Measurements from ENCODE around the gene HIPK2.

GRCh38 chr7:139739863-139740597 lies 37.8 kb downstream of the HIPK2 start:
- no peak for TF ChIP-seq POLR2A (IDR thresholded peaks at IDR 0.05; ENCODE audit: low read depth, low read length)
- TF ChIP-seq POLR2AphosphoS5 (IDR thresholded peaks at IDR 0.05; ENCODE audit: low read depth, low read length): no peak
